ENCODE results near the gene CLTB. TPM values are rescaled to one million over a fixed set of nuclear protein-coding genes. Genes with fewer than 3 reads are reported as not detected.

CLTB gene
- total RNA-seq, 1 donor from 2014 or later: 216 TPM

DNA sequence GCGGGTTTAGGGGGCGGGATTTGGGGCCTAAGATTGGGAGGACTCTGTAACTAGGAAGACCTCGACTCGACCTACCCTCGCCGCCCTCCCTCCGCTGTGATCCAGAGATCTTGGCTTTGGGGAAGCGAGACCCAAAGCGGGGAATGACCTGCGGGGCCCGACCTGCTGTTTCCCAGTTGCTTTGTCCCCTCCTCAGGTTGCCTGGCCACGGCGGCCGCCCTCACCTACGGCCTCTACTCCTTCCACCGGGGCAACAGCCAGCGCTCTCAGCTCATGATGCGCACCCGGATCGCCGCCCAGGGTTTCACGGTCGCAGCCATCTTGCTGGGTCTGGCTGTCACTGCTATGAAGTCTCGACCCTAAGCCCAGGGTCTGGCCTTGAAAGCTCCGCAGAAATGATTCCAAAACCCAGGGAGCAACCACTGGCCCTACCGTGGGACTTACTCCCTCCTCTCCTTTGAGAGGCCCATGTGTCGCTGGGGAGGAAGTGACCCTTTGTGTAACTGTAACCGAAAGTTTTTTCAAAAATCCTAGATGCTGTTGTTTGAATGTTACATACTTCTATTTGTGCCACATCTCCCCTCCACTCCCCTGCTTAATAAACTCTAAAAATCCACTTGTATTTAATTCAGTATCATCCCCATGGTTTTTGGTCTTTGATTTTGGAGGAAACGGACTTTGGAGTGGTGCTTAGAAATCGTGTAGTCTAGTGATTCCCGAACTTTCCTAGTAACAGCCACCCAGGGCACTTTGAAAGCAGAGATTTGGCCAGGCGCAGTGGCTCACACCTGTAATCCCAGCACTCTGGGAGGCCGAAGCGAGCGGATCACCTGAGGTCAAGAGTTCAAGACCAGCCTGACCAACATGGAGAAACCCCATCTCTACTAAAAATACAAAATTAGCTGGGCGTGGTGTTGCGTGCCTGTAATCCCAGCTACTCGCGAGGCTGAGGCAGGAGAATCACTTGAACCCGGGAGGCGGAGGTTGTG lies 26.9 kb downstream of the CLTB start:
- intact Hi-C loops (cut with micrococcal nuclease): no loop called here
- no peaks in the 10 kb centered on the region for H3K9me3 ChIP-seq (replicated peaks)
- H3K36me3 ChIP-seq: peaks cover 64% of the 10 kb centered on the region
- no peak for DNase-seq
- no peaks in the 10 kb centered on the region for H3K27me3 ChIP-seq (ENCODE audit: low read depth)
- H3K4me1 ChIP-seq: peaks cover 42% of the 10 kb centered on the region
- H3K4me3 ChIP-seq: peak overlapping the region; percentile 87
- TF ChIP-seq, protein P1, sequence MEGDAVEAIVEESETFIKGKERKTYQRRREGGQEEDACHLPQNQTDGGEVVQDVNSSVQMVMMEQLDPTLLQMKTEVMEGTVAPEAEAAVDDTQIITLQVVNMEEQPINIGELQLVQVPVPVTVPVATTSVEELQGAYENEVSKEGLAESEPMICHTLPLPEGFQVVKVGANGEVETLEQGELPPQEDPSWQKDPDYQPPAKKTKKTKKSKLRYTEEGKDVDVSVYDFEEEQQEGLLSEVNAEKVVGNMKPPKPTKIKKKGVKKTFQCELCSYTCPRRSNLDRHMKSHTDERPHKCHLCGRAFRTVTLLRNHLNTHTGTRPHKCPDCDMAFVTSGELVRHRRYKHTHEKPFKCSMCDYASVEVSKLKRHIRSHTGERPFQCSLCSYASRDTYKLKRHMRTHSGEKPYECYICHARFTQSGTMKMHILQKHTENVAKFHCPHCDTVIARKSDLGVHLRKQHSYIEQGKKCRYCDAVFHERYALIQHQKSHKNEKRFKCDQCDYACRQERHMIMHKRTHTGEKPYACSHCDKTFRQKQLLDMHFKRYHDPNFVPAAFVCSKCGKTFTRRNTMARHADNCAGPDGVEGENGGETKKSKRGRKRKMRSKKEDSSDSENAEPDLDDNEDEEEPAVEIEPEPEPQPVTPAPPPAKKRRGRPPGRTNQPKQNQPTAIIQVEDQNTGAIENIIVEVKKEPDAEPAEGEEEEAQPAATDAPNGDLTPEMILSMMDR (IDR thresholded peaks at IDR 0.05; ENCODE audit: borderline replicate concordance): no peak
- H3K27ac ChIP-seq (replicated peaks): peak overlapping the region; percentile 99

DNA sequence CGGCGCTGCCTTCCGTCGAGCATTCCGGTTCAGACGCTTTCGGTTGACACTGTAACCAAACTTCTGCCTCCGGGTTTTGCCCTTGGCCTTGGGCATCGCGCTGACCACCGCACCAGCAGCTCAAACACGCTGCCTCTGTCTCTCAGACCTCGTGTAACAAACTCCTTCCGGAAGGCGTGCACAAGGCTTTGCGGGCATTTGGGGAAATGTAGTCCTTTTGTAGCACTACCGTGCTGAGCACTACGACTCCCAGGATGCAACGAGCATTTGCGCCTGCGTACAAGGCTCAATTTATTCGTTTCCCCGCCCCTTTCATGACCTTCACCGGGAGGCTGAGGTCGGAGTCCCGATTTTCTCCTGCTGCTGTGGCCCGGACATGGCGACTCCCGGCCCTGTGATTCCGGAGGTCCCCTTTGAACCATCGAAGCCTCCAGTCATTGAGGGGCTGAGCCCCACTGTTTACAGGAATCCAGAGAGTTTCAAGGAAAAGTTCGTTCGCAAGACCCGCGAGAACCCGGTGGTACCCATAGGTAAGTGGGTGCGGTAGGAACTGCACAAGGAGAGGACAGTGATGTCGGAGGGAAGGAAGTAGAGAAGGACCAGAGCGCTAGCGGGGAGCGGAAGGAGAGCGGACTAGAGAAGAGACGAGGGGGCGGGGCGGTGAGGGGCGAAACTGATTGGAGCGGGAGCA lies 27.8 kb downstream of the CLTB start, which contains the start of the genes HIGD2A and NOP16:
TSS of gene HIGD2A (plus strand) at position 308 of the 691 bp plus-strand sequence. CDS start at position 377, 69 bp downstream.
TSS of gene NOP16 (minus strand) at position 155 of the 691 bp plus-strand sequence. CDS start at position 96, 59 bp downstream.
- intact Hi-C loops (cut with micrococcal nuclease): no loop called here
- Histone ChIP-seq H3K4me1 (peaks cover 39% of the 10 kb centered on the region), H3K27me3 (ENCODE audit: low read depth) (no peaks in the 10 kb centered on the region), H3K27ac (replicated peaks) (peak within 1 kb of the TSS; percentile 99), H3K9me3 (replicated peaks) (no peaks in the 10 kb centered on the region), H3K36me3 (peaks cover 65% of the 10 kb centered on the region), H3K4me3 (peak within 1 kb of the TSS; percentile 87)
- TF ChIP-seq, protein P1 (IDR thresholded peaks at IDR 0.05; ENCODE audit: borderline replicate concordance): peak; percentile 26
- DNase-seq: peak; percentile 100

GRCh38 chr5:176388003-176388443 lies 28.3 kb downstream of the CLTB start:
- TF ChIP-seq, protein P1 (IDR thresholded peaks at IDR 0.05; ENCODE audit: borderline replicate concordance): no peak
- intact Hi-C loops (cut with micrococcal nuclease): no loop called here

GRCh38 chr5:176387384-176387925 lies 28.9 kb downstream of the CLTB start:
- TF ChIP-seq, protein P1 (IDR thresholded peaks at IDR 0.05; ENCODE audit: borderline replicate concordance): no peak
- H3K27ac ChIP-seq (replicated peaks): no peak overlapping the region
- no peaks in the 10 kb centered on the region for H3K27me3 ChIP-seq (ENCODE audit: low read depth)
- intact Hi-C loops (cut with micrococcal nuclease): no loop called here
- H3K4me3 ChIP-seq: peak overlapping the region; percentile 87
- H3K9me3 ChIP-seq (replicated peaks): no peaks in the 10 kb centered on the region
- no peak for DNase-seq
- peaks cover 42% of the 10 kb centered on the region for H3K4me1 ChIP-seq
- H3K36me3 ChIP-seq: peaks cover 65% of the 10 kb centered on the region

More at GRCh38 chr5:176388003-176388443, 28.3 kb downstream of the CLTB start:
- Histone ChIP-seq H3K4me1 (peaks cover 39% of the 10 kb centered on the region), H3K9me3 (replicated peaks) (no peaks in the 10 kb centered on the region), H3K4me3 (peak overlapping the region; percentile 87), H3K36me3 (peaks cover 65% of the 10 kb centered on the region), H3K27ac (replicated peaks) (peak overlapping the region; percentile 99), H3K27me3 (ENCODE audit: low read depth) (no peaks in the 10 kb centered on the region)
- DNase-seq: no peak

DNA sequence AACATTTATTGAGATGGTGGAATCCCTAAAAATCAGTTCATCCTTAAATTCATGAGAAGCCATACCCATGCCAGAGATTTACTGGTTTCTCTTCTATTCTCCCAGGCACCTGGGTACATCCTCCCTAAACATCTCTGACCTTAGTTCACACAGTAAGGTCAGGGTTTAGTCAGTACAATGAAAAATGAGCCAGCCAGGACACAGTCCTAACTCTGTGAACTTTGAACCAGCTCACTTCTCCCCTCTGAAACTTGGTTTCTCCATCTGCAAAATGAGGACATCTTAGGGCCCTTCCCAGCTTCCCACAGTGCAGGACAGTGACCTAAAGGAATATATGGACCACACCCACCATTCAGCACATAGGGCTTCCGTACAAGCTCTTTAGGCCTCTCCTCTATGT lies 29.8 kb downstream of the CLTB start:
- no peak for DNase-seq
- Histone ChIP-seq H3K27me3 (ENCODE audit: low read depth) (no peaks in the 10 kb centered on the region), H3K4me3 (no peak overlapping the region), H3K36me3 (peaks cover 64% of the 10 kb centered on the region), H3K4me1 (peaks cover 50% of the 10 kb centered on the region), H3K27ac (replicated peaks) (no peak overlapping the region), H3K9me3 (replicated peaks) (no peaks in the 10 kb centered on the region)
- TF ChIP-seq, protein P1 (IDR thresholded peaks at IDR 0.05; ENCODE audit: borderline replicate concordance): no peak
- intact Hi-C loops (cut with micrococcal nuclease): no loop called here
